GM12878 (cell line): Measurements from ENCODE around the gene EPHB2. TPM values are rescaled to one million over a fixed set of nuclear protein-coding genes. Genes with fewer than 3 reads are reported as not detected.

ENCODE experiments used
- ATAC-seq: fragments of 200-7000 bp; cut with Tn5 transposase; 3 replicates; pipeline ENCODE4 v1.9.1; 2020; ENCODE audit warnings: mild to moderate bottlenecking, moderate library complexity
- BruUV-seq: library from RNA; stranded (reverse); fragments of 400-500 nt; replicated peaks from 2 replicates; lab custom pipeline; 2021; lab: Mats Ljungman, UMichigan
- CTCF ChIA-PET: fragments of 300-600 bp; sonication (Branson Sonifier 250); formaldehyde crosslinking; extraction: SDS; loops from one replicate; lab custom pipeline; 2021; ENCODE audit warnings: inconsistent platforms; lab: Yijun Ruan, JAX
- POLR2A ChIA-PET: fragments of 350-600 bp; formaldehyde crosslinking; extraction: SDS; loops from one replicate; lab custom pipeline; 2021; ENCODE audit warnings: inconsistent platforms; lab: Charles Lee
- RAD21 ChIA-PET: fragments of 300-600 bp; sonication (Branson Sonifier 250); formaldehyde crosslinking; loops from one replicate; lab custom pipeline; 2023; ENCODE audit warnings: antibody characterized with exemption; ENCODE audit not compliant: unreplicated experiment; lab: Charles Lee
- SMC1A ChIA-PET: fragments of 300-600 bp; sonication (Branson Sonifier 250); formaldehyde crosslinking; loops from one replicate; lab custom pipeline; 2023; ENCODE audit not compliant: unreplicated experiment, uncharacterized antibody; lab: Charles Lee
- DNase-seq: peaks from one replicate; pipeline ENCODE4 v3.0.0-alpha.2; 2011; ENCODE audit warnings: low read depth, low spot score
- FAIRE-seq: peaks from 3 replicates; lab custom pipeline; 2011; peaks lifted over from hg19 to GRCh38; lab: Jason Lieb, UNC
- H2AFZ ChIP-seq: 2 replicates; pipeline ENCODE4 v1.6.0; 2011; ENCODE audit warnings: low read depth, low read length, control low read depth; ENCODE audit not compliant: control insufficient read depth
- H3K27ac ChIP-seq: 2 replicates; pipeline ENCODE4 v1.5.1; 2011; ENCODE audit warnings: control low read depth; ENCODE audit not compliant: control insufficient read depth, insufficient read depth
- H3K27me3 ChIP-seq, 2 experiments: replicated peaks in 1 of 2; 2 replicates each; pipeline versions ENCODE4 v1.6.0 to v1.6.1; 2011; ENCODE audit warnings: low read length in 1 of 2; ENCODE audit not compliant: control insufficient read depth in 2 of 2, insufficient read depth in 2 of 2
- H3K36me3 ChIP-seq, 2 experiments: 2 replicates each; pipeline ENCODE4 v1.5.1; 2011; ENCODE audit warnings: low read length in 1 of 2; ENCODE audit not compliant: control insufficient read depth in 2 of 2, insufficient read depth in 2 of 2
- H3K4me1 ChIP-seq: 2 replicates; pipeline ENCODE4 v1.6.1; 2011; ENCODE audit warnings: mild to moderate bottlenecking, low read length, moderate library complexity, mixed read lengths; ENCODE audit not compliant: control insufficient read depth, insufficient read depth
- H3K4me2 ChIP-seq: 2 replicates; pipeline ENCODE4 v1.6.0; 2011; ENCODE audit warnings: control low read depth; ENCODE audit not compliant: control insufficient read depth, insufficient read depth
- H3K4me3 ChIP-seq: fragments of 200-600 bp; sonication (generic); 2 replicates; pipeline ENCODE4 v1.5.1; 2016
- H3K79me2 ChIP-seq: 2 replicates; pipeline ENCODE4 v1.6.0; 2011; ENCODE audit warnings: low read length; ENCODE audit not compliant: control insufficient read depth, insufficient read depth
- H3K9ac ChIP-seq: 2 replicates; pipeline ENCODE4 v1.8.0; 2011; ENCODE audit warnings: low read length, control low read depth, mixed read lengths; ENCODE audit not compliant: control insufficient read depth, insufficient read depth
- H3K9me3 ChIP-seq: replicated peaks from 3 replicates; pipeline ENCODE4 v1.5.1; 2011; ENCODE audit warnings: mild to moderate bottlenecking, low read length; ENCODE audit not compliant: control insufficient read depth, insufficient read depth
- H4K20me1 ChIP-seq: 2 replicates; pipeline ENCODE4 v1.6.0; 2011; ENCODE audit not compliant: control insufficient read depth, insufficient read depth
- EP300 ChIP-seq, 2 experiments: fragments of 150-350 bp in 1 of 2; IDR thresholded peaks; 2 replicates each; pipeline ENCODE4 v1.6.1; 2011 to 2012; ENCODE audit warnings: low read depth in 2 of 2, low read length in 2 of 2, borderline replicate concordance in 1 of 2, improper control_type of control experiment in 1 of 2, inconsistent platforms in 1 of 2; ENCODE audit not compliant: control insufficient read depth in 1 of 2
- KLF5 ChIP-seq: fragments of 450-650 bp; IDR thresholded peaks from 2 replicates; pipeline ENCODE4 v1.6.1; 2014; ENCODE audit warnings: mild to moderate bottlenecking; ENCODE audit not compliant: partially characterized antibody
- MYB ChIP-seq: fragments of 150-350 bp; IDR thresholded peaks from 2 replicates; pipeline ENCODE4 v1.6.1; 2014; ENCODE audit warnings: mild to moderate bottlenecking, low read depth, low read length, borderline replicate concordance
- POU2F2 ChIP-seq: IDR thresholded peaks from 3 replicates; pipeline ENCODE4 v1.6.1; 2011; ENCODE audit warnings: low read depth, mild to moderate bottlenecking, low read length, borderline replicate concordance
- SMAD1 ChIP-seq: fragments of 450-650 bp; IDR thresholded peaks from 2 replicates; pipeline ENCODE4 v1.6.1; 2018; ENCODE audit warnings: mild to moderate bottlenecking, low read depth; ENCODE audit not compliant: partially characterized antibody
- STAT3 ChIP-seq: IDR thresholded peaks from 2 replicates; pipeline ENCODE4 v1.6.1; 2011; ENCODE audit warnings: low read depth, low read length, improper control_type of control experiment
- ZNF217 ChIP-seq: fragments of 450-650 bp; IDR thresholded peaks from 2 replicates; pipeline ENCODE4 v1.6.1; 2017; ENCODE audit warnings: antibody characterized with exemption, mild to moderate bottlenecking
- WGBS: methylation state at CpG from one replicate; pipeline ENCODE4 v1.1.6; 2016; ENCODE audit warnings: low lambda C conversion rate; ENCODE audit not compliant: insufficient replicate concordance, insufficient coverage; ENCODE audit errors: missing lambda C conversion rate; 5-methylcytosine and 5-hydroxymethylcytosine counted together
- in situ Hi-C: fragments of 300-500 bp; cut with MboI; formaldehyde crosslinking; loops from 9 replicates; pipeline ENCODE4 v1.14.3; 2018; ENCODE audit warnings: mixed read lengths
- intact Hi-C: fragments of 100-400 bp; cut with micrococcal nuclease; formaldehyde crosslinking; loops from one replicate; pipeline ENCODE4 v1.14.2; 2022; ENCODE audit not compliant: unreplicated experiment
- polyA plus RNA-seq, 11 experiments: library from polyadenylated mRNA; depleted of rRNA in 4 of 11; unstranded in 6 of 11; stranded (reverse) in 5 of 11; fragments of >200 nt; fragmentation: Nextera tagmentation in 4 of 11; fragmentation: Illumina TruSeq in 1 of 11; extraction: Ambion mirVana in 4 of 11; extraction: Trizol in 1 of 11; gene quantifications; 1 replicate in 1 of 11; 2 replicates in 10 of 11; pipeline versions ENCODE4 v1.2.1 to v1.2.3, GENCODE V29; 2011 to 2016; ENCODE audit warnings: inconsistent platforms in 2 of 11, missing spikeins in 2 of 11, low read depth in 1 of 11
- total RNA-seq, 4 experiments: library from RNA; depleted of rRNA in 3 of 4; stranded (reverse); fragments of >200 nt in 3 of 4; fragmentation: Illumina TruSeq in 1 of 4; extraction: Trizol in 1 of 4; gene quantifications; 2 replicates each; pipeline versions ENCODE4 v1.2.1 to v1.2.3, GENCODE V29; 2013 to 2021
- TF ChIP-seq, protein P1 (sequence below): fragments of 450-650 bp; IDR thresholded peaks from 2 replicates; pipeline ENCODE4 v1.6.1; 2016; ENCODE audit warnings: mild to moderate bottlenecking
- TF ChIP-seq, protein P2 (sequence below): fragments of 450-650 bp; formaldehyde crosslinking; IDR thresholded peaks from 2 replicates; pipeline ENCODE4 v1.5.0; 2022; ENCODE audit warnings: mild to moderate bottlenecking, missing genetic modification characterization

EPHB2 gene
- total and polyA plus RNA-seq, 10 of the 15 experiments (the other 5 are each of a cell fraction or from before 2014, with no cell fraction given) = 0.13 to 3.3 (median 0.92) TPM

DNA sequence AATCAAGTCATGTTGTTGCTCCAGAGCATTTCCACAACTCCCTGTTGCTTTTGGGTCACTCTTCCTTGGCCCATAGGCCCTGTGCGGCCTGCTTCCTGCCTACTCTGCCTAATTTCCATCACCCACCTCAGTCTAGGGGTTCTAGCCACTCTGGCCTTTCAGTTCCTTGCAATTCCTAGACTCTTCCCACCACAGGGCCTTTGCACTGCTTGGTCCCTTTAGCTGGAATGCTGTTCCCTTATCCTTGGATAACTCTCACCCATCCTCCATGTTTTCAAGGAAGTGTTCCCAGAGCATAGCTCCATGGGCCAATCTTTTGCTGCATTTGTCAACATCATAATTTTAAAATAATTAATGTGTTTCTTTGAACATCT is 18.7 kb downstream of the EPHB2 start:
- Histone ChIP-seq H3K9me3 (no peaks in the 10 kb centered on the region), H4K20me1 (no peaks in the 10 kb centered on the region), H3K9ac (no peak overlapping the region), H3K79me2 (no peaks in the 10 kb centered on the region), H3K27ac (no peak overlapping the region), H3K27me3 (no peaks in the 10 kb centered on the region; a peak in 3 of 4 replicates), H3K4me2 (no peak overlapping the region), H3K4me3 (no peak overlapping the region), H3K4me1 (no peaks in the 10 kb centered on the region), H3K36me3 (no peaks in the 10 kb centered on the region), H2AFZ (no peak overlapping the region)
- no peak for DNase-seq
- in situ Hi-C loops = no loop called here
- no TSS peak for BruUV-seq
- intact Hi-C loops = no loop called here
- no peak for FAIRE-seq
- TF ChIP-seq, protein P1, sequence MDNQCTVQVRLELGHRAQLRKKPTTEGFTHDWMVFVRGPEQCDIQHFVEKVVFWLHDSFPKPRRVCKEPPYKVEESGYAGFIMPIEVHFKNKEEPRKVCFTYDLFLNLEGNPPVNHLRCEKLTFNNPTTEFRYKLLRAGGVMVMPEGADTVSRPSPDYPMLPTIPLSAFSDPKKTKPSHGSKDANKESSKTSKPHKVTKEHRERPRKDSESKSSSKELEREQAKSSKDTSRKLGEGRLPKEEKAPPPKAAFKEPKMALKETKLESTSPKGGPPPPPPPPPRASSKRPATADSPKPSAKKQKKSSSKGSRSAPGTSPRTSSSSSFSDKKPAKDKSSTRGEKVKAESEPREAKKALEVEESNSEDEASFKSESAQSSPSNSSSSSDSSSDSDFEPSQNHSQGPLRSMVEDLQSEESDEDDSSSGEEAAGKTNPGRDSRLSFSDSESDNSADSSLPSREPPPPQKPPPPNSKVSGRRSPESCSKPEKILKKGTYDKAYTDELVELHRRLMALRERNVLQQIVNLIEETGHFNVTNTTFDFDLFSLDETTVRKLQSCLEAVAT = no peak
- TF ChIP-seq KLF5 = no peak
- TF ChIP-seq SMAD1 = no peak
- TF ChIP-seq MYB = no peak
- TF ChIP-seq STAT3 = no peak
- ATAC-seq = no peak
- SMC1A ChIA-PET = no interaction called here
- RAD21 ChIA-PET = interaction anchor here (1.4 kb wide), 1 partner anchor 25 kb away, joined by 4 read pairs; no protein-coding TSS in a partner anchor
- CTCF ChIA-PET = interaction anchor here (4.8 kb wide), 1 partner anchor 26 kb away, joined by 42 read pairs; no protein-coding TSS in a partner anchor
- POLR2A ChIA-PET = no interaction called here
- WGBS = 26% methylated on average over 1 of the region's 1 CpG

DNA sequence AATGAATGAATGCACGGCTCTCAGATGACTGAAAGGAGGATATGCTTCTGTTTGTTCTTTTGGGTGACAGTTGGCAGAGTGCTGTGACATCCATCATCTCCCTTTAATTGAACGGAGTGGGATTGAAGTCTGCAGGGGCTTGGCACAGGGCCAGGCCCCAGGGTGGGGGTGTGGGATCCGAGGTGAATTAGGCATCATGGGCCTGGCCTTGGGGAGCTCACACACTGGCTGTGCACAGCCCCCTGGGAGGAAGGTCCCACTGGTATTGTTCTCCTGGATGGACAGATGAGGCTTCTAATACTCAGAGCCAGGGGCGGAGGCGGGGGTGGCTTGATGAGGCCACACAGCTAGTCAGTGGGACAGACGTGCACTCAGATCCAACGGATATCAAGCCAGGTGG is 19.3 kb downstream of the EPHB2 start:
- no peaks in the 10 kb centered on the region for H4K20me1 ChIP-seq
- no peaks in the 10 kb centered on the region; a peak in 3 of 4 replicates for H3K27me3 ChIP-seq
- H3K9ac ChIP-seq = no peak overlapping the region
- H3K9me3 ChIP-seq = no peaks in the 10 kb centered on the region
- ChIA-PET POLR2A (no interaction called here), CTCF (interaction anchor here (4.8 kb wide), 1 partner anchor 26 kb away, joined by 42 read pairs; no protein-coding TSS in a partner anchor), RAD21 (no interaction called here), SMC1A (no interaction called here)
- WGBS = 55% methylated on average over 6 of the region's 7 CpGs
- H3K4me3 ChIP-seq = no peak overlapping the region
- no peak for FAIRE-seq
- in situ Hi-C loops (no loop called here), intact Hi-C loops (no loop called here)
- H3K79me2 ChIP-seq = no peaks in the 10 kb centered on the region
- BruUV-seq = no TSS peak
- no peak overlapping the region for H3K27ac ChIP-seq
- H2AFZ ChIP-seq = no peak overlapping the region
- no peaks in the 10 kb centered on the region for H3K36me3 ChIP-seq
- TF ChIP-seq ZNF217 (no peak), POU2F2 (no peak), EP300 (IDR thresholded peaks at IDR 0.05; ENCODE audit: borderline replicate concordance in 1 of 2, control insufficient read depth in 1 of 2, low read depth in 2 of 2, low read length in 2 of 2) (no peak)
- TF ChIP-seq, protein P2, sequence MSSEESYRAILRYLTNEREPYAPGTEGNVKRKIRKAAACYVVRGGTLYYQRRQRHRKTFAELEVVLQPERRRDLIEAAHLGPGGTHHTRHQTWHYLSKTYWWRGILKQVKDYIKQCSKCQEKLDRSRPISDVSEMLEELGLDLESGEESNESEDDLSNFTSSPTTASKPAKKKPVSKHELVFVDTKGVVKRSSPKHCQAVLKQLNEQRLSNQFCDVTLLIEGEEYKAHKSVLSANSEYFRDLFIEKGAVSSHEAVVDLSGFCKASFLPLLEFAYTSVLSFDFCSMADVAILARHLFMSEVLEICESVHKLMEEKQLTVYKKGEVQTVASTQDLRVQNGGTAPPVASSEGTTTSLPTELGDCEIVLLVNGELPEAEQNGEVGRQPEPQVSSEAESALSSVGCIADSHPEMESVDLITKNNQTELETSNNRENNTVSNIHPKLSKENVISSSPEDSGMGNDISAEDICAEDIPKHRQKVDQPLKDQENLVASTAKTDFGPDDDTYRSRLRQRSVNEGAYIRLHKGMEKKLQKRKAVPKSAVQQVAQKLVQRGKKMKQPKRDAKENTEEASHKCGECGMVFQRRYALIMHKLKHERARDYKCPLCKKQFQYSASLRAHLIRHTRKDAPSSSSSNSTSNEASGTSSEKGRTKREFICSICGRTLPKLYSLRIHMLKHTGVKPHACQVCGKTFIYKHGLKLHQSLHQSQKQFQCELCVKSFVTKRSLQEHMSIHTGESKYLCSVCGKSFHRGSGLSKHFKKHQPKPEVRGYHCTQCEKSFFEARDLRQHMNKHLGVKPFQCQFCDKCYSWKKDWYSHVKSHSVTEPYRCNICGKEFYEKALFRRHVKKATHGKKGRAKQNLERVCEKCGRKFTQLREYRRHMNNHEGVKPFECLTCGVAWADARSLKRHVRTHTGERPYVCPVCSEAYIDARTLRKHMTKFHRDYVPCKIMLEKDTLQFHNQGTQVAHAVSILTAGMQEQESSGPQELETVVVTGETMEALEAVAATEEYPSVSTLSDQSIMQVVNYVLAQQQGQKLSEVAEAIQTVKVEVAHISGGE (CRISPR knock-in tag) = no peak
- no peaks in the 10 kb centered on the region for H3K4me1 ChIP-seq
- no peak for ATAC-seq
- DNase-seq = no peak
- no peak overlapping the region for H3K4me2 ChIP-seq
